Esophagus (tissue), 2 donors: ENCODE measurements around the gene RPS27A. TPM values are rescaled to one million over a fixed set of nuclear protein-coding genes. Genes with fewer than 3 reads are reported as not detected.
"Not testable (repeated sequence)": the region's sequence is repeated elsewhere in the genome, so short reads cannot be mapped to it uniquely, and the experiment has no call there.

Experiments used
- H3K27ac ChIP-seq, 2 donors: one replicate each; pipeline ENCODE4 v1.5.1; 2013; ENCODE audit warnings: low read depth in 2 of 2, mild to moderate bottlenecking in 2 of 2, inconsistent platforms in 1 of 2, low read length in 1 of 2, moderate library complexity in 1 of 2
- H3K27me3 ChIP-seq, 2 donors: one replicate each; pipeline ENCODE4 v1.6.1; 2013; ENCODE audit warnings: low read length in 2 of 2, control low read depth in 1 of 2, mild to moderate bottlenecking in 1 of 2; ENCODE audit not compliant: insufficient read depth in 2 of 2, control insufficient read depth in 1 of 2
- H3K36me3 ChIP-seq, 2 donors: one replicate each; pipeline ENCODE4 v1.6.1; 2013; ENCODE audit warnings: low read length in 1 of 2; ENCODE audit not compliant: control insufficient read depth in 2 of 2, insufficient read depth in 2 of 2
- H3K4me1 ChIP-seq, 2 donors: one replicate each; pipeline ENCODE4 v1.6.1; 2013; ENCODE audit warnings: low read length in 1 of 2; ENCODE audit not compliant: control insufficient read depth in 2 of 2, insufficient read depth in 2 of 2
- H3K4me3 ChIP-seq, 2 donors: one replicate each; pipeline ENCODE4 v1.5.1; 2013; ENCODE audit warnings: low read length in 2 of 2, mild to moderate bottlenecking in 2 of 2, low read depth in 1 of 2, moderate library complexity in 1 of 2
- H3K9me3 ChIP-seq, 2 donors: one replicate each; pipeline ENCODE4 v1.6.1; 2013; ENCODE audit warnings: mild to moderate bottlenecking in 2 of 2, low read depth in 1 of 2, low read length in 1 of 2, moderate library complexity in 1 of 2; ENCODE audit not compliant: control insufficient read depth in 2 of 2, insufficient read depth in 1 of 2
- WGBS, 2 donors: extraction: QIAGEN DNeasy Blood & Tissue Kit; methylation state at CpG; one replicate each; pipeline ENCODE4 v1.1.7; 2013; 5-methylcytosine and 5-hydroxymethylcytosine counted together
- polyA plus RNA-seq, 2 donors: library from polyadenylated mRNA; stranded (reverse); fragments of 200-250 nt; gene quantifications; one replicate each; pipeline ENCODE4 v1.2.3, GENCODE V29; 2013
- donor health status: healthy with polysubstance abuse.
- donor health status: Bipolar disorder and iron deficiency.

The RPS27A gene
- polyA plus RNA-seq: 1,000 to 10,000 TPM; 1,141 to 2,006 TPM

GRCh38 chr2:55232084-55232862, at the start of gene RPS27A, which contains the start of gene CLHC1:
Gene RPS27A, plus strand, starts transcription at chr2:55232688. Its CDS starts 137 bp downstream, at chr2:55232825.
Gene CLHC1, minus strand, starts transcription at chr2:55232293. Its CDS starts 9,882 bp downstream, at chr2:55222411.
- Histone ChIP-seq H3K36me3 (peaks cover 2 to 9% of the 10 kb centered on the region in 2 donors), H3K27me3 (no peaks in the 10 kb centered on the region), H3K4me3 (peak within 1 kb of the TSS; percentile 68 to 87), H3K27ac (peak within 1 kb of the TSS; percentile 85 to 92), H3K9me3 (no peaks in the 10 kb centered on the region), H3K4me1 (no peaks in the 10 kb centered on the region)
- 0 to 1% methylated on average over 37 of the region's 37 CpGs for WGBS, 2 donors

DNA sequence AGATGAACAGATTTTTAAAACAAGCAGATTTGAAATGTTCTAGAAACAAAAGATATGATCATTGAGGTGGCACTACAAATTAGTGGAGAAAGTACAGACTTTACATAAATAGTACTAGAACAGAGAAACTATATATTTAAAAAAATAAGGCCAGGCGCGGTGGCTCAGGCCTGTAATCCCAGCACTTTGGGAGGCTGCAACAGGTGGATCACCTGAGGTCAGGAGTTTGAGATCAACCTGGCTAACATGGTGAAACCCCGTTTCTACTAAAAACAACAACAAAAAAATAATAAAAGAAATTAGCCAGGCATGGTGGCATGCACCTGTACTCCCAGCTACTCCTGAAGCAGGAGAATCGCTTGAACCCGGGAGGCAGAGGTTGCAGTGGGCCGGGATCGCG, 45.7 kb upstream of the RPS27A start:
- 85 to 88% methylated on average over 8 of the region's 8 CpGs for WGBS, 2 donors
- not testable (repeated sequence) for H3K27ac ChIP-seq, H3K27me3 ChIP-seq, H3K9me3 ChIP-seq, H3K4me3 ChIP-seq, H3K4me1 ChIP-seq, H3K36me3 ChIP-seq

- H3K27ac ChIP-seq, H3K36me3 ChIP-seq, H3K9me3 ChIP-seq, H3K4me3 ChIP-seq, H3K4me1 ChIP-seq, H3K27me3 ChIP-seq: not testable (repeated sequence)
- 97 to 100% methylated on average over 2 of the region's 2 CpGs for WGBS, 2 donors
Measured at GRCh38 chr2:55191888-55192287, 40.6 kb upstream of the RPS27A start.

DNA sequence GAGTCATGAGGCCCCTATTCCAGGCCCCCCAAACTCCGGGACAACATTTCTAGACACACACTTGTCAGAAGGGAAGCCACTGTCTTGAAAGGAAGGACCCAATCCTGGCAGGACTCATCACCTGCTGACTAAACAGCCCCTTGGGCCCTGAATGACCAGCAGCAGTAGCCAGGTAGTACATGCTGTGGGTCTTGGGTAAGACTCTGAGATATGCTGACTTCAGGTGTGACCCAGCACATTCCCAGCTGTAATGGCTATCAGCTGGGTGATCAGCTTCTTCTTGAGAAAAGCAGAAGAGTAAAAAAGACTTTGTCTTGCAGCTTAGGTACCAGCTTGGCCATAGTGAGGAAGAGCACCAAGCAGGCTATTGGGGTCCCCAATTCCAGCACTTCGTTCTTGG, 36.0 kb upstream of the RPS27A start:
- 96 to 100% methylated on average over 2 of the region's 2 CpGs for WGBS, 2 donors
- Histone ChIP-seq H3K27ac (no peak overlapping the region), H3K9me3 (no peaks in the 10 kb centered on the region), H3K4me3 (no peak overlapping the region), H3K4me1 (no peaks in the 10 kb centered on the region), H3K27me3 (no peaks in the 10 kb centered on the region), H3K36me3 (peaks cover 3 to 5% of the 10 kb centered on the region in 2 donors)

- 92 to 100% methylated on average over 1 of the region's 1 CpG for WGBS, 2 donors
Measured at GRCh38 chr2:55200416-55200815, 32.1 kb upstream of the RPS27A start.

DNA sequence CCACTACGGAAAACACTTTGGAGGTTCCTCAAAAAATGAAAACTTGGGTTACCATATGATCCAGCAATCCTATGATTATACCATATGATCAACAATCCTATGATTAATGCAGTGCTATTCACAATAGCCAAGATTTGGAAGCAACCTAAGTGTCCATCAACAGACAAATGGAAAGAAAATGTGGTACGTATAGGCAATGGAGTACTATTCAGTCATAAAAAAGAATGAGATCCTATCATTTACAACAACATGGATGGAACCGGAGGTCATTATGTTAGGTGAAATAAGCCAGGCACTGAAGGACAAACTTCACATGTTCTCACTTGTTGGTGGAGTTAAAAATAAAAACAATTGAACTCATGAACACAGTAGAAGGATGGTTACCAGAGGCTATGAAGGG, 28.0 kb upstream of the RPS27A start:
- H3K4me1 ChIP-seq: no peaks in the 10 kb centered on the region
- no peak overlapping the region for H3K27ac ChIP-seq
- H3K9me3 ChIP-seq: no peaks in the 10 kb centered on the region
- H3K36me3 ChIP-seq: no peaks in the 10 kb centered on the region
- WGBS, 2 donors: 97 to 98% methylated on average over 3 of the region's 3 CpGs
- H3K27me3 ChIP-seq: no peaks in the 10 kb centered on the region
- no peak overlapping the region for H3K4me3 ChIP-seq

More at GRCh38 chr2:55200416-55200815, 32.1 kb upstream of the RPS27A start:
- no peak overlapping the region for H3K27ac ChIP-seq
- no peaks in the 10 kb centered on the region for H3K9me3 ChIP-seq
- no peak overlapping the region for H3K4me3 ChIP-seq
- H3K4me1 ChIP-seq: no peaks in the 10 kb centered on the region
- H3K36me3 ChIP-seq: peaks cover 3 to 5% of the 10 kb centered on the region in 2 donors
- H3K27me3 ChIP-seq: no peaks in the 10 kb centered on the region

GRCh38 chr2:55204950-55205349, 27.5 kb upstream of the RPS27A start:
- no peaks in the 10 kb centered on the region for H3K27me3 ChIP-seq
- WGBS, 2 donors: 98 to 99% methylated on average over 2 of the region's 2 CpGs
- no peaks in the 10 kb centered on the region for H3K36me3 ChIP-seq
- no peaks in the 10 kb centered on the region for H3K4me1 ChIP-seq
- no peak overlapping the region for H3K27ac ChIP-seq
- H3K4me3 ChIP-seq: no peak overlapping the region
- H3K9me3 ChIP-seq: no peaks in the 10 kb centered on the region

GRCh38 chr2:55213822-55214221, 18.7 kb upstream of the RPS27A start:
- H3K4me1 ChIP-seq: no peaks in the 10 kb centered on the region
- H3K36me3 ChIP-seq: no peaks in the 10 kb centered on the region
- H3K27me3 ChIP-seq: no peaks in the 10 kb centered on the region
- no peak overlapping the region for H3K4me3 ChIP-seq
- no peaks in the 10 kb centered on the region for H3K9me3 ChIP-seq
- no peak overlapping the region for H3K27ac ChIP-seq

DNA sequence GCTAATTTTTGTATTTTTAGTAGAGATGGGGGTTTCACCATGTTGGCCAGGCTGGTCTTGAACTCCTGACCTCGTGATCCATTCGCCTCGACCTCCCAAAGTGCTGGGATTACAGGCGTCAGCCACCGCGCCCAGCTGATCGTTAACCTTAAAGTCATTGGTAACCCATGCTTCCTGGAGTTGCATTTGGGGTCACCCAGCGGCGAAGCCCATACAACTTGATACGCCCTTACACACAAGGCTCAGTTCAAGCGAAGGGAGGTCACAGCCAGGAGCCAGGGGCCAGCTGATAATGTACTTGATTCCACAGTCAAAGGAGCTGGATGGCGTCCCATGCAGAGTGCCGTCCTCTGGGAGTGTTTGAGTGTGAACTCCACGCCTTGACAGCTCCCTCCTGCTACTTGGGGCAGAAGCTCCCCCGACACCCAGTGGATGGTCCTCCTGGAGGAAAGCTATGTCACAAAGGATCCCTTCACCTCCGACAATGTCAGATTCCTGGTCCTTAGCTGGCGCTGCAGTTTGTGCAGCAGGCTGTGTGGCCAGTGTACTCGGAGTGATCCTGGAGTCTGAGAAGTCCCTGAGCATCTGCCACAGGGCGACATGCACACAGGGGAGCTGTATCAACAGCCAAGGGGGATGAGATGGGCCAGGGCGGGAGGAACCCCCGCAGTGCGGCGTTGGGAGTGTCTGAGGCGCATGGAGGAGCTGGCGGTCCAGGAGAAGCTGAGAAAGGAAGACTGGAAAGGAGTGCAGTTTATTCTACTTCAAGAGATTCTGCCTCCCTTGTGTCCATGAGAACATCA, 8.3 kb upstream of the RPS27A start:
- WGBS, 2 donors: 88% methylated on average over 25 of the region's 25 CpGs
- peak overlapping the region in 1 of 2 donors; percentile 89 for H3K4me3 ChIP-seq

More for the DNA sequence above, 8.3 kb upstream of the RPS27A start:
- H3K27ac ChIP-seq: peak overlapping the region in 1 of 2 donors; percentile 47
- H3K9me3 ChIP-seq: no peaks in the 10 kb centered on the region
- no peaks in the 10 kb centered on the region for H3K36me3 ChIP-seq
- no peaks in the 10 kb centered on the region for H3K27me3 ChIP-seq
- peaks cover 0 to 2% of the 10 kb centered on the region in 2 donors for H3K4me1 ChIP-seq
